Ishikawa (cell line): ENCODE measurements around the gene TMEM8B.

Experiments used
- CEBPB ChIP-seq: IDR thresholded peaks from 2 replicates; pipeline ENCODE4 v1.6.1; 2012
- CREB1 ChIP-seq: IDR thresholded peaks from 2 replicates; pipeline ENCODE4 v1.6.1; 2012; ENCODE audit warnings: low read depth
- EGR1 ChIP-seq: IDR thresholded peaks from 2 replicates; pipeline ENCODE4 v1.6.1; 2012
- EP300 ChIP-seq: IDR thresholded peaks from 2 replicates; pipeline ENCODE4 v1.6.1; 2012; ENCODE audit warnings: borderline replicate concordance
- FOXM1 ChIP-seq: IDR thresholded peaks from 2 replicates; pipeline ENCODE4 v1.6.1; 2012; ENCODE audit warnings: low read depth, borderline replicate concordance
- NFIC ChIP-seq: IDR thresholded peaks from 2 replicates; pipeline ENCODE4 v1.6.1; 2012
- RAD21 ChIP-seq: IDR thresholded peaks from 2 replicates; pipeline ENCODE4 v1.6.1; 2012; ENCODE audit warnings: low read depth
- TAF1 ChIP-seq: IDR thresholded peaks from 2 replicates; pipeline ENCODE4 v1.6.1; 2012; ENCODE audit warnings: low read depth, mild to moderate bottlenecking
- TCF12 ChIP-seq: IDR thresholded peaks from 2 replicates; pipeline ENCODE4 v1.6.1; 2012; ENCODE audit warnings: low read depth
- TEAD4 ChIP-seq: IDR thresholded peaks from 2 replicates; pipeline ENCODE4 v1.6.1; 2012
- USF1 ChIP-seq: IDR thresholded peaks from 2 replicates; pipeline ENCODE4 v1.6.1; 2012
- YY1 ChIP-seq: IDR thresholded peaks from 2 replicates; pipeline ENCODE4 v1.6.1; 2012; ENCODE audit warnings: low read depth
- ZBTB7A ChIP-seq: IDR thresholded peaks from 2 replicates; pipeline ENCODE4 v1.6.1; 2012; ENCODE audit warnings: low read depth
- TF ChIP-seq, protein P1 (sequence below): IDR thresholded peaks from 2 replicates; pipeline ENCODE4 v1.6.1; 2012
- TF ChIP-seq, protein P2 (sequence below): IDR thresholded peaks from 2 replicates; pipeline ENCODE4 v1.6.1; 2012; ENCODE audit warnings: low read depth, mild to moderate bottlenecking

TMEM8B gene

GRCh38 chr9:35847792-35848572, 19.0 kb downstream of the TMEM8B start:
- TF ChIP-seq RAD21 = no peak
- no peak for TF ChIP-seq ZBTB7A
- no peak for TF ChIP-seq EP300
- TF ChIP-seq YY1 = no peak
- no peak for TF ChIP-seq TCF12
- TF ChIP-seq NFIC = no peak
- TF ChIP-seq EGR1 = no peak
- no peak for TF ChIP-seq FOXM1
- no peak for TF ChIP-seq CEBPB
- TF ChIP-seq TAF1 = no peak
- TF ChIP-seq USF1 = no peak
- no peak for TF ChIP-seq CREB1
- TF ChIP-seq, protein P1, sequence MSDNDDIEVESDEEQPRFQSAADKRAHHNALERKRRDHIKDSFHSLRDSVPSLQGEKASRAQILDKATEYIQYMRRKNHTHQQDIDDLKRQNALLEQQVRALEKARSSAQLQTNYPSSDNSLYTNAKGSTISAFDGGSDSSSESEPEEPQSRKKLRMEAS = no peak
- TF ChIP-seq TEAD4 = no peak
- TF ChIP-seq, protein P2, sequence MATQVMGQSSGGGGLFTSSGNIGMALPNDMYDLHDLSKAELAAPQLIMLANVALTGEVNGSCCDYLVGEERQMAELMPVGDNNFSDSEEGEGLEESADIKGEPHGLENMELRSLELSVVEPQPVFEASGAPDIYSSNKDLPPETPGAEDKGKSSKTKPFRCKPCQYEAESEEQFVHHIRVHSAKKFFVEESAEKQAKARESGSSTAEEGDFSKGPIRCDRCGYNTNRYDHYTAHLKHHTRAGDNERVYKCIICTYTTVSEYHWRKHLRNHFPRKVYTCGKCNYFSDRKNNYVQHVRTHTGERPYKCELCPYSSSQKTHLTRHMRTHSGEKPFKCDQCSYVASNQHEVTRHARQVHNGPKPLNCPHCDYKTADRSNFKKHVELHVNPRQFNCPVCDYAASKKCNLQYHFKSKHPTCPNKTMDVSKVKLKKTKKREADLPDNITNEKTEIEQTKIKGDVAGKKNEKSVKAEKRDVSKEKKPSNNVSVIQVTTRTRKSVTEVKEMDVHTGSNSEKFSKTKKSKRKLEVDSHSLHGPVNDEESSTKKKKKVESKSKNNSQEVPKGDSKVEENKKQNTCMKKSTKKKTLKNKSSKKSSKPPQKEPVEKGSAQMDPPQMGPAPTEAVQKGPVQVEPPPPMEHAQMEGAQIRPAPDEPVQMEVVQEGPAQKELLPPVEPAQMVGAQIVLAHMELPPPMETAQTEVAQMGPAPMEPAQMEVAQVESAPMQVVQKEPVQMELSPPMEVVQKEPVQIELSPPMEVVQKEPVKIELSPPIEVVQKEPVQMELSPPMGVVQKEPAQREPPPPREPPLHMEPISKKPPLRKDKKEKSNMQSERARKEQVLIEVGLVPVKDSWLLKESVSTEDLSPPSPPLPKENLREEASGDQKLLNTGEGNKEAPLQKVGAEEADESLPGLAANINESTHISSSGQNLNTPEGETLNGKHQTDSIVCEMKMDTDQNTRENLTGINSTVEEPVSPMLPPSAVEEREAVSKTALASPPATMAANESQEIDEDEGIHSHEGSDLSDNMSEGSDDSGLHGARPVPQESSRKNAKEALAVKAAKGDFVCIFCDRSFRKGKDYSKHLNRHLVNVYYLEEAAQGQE = no peak

DNA sequence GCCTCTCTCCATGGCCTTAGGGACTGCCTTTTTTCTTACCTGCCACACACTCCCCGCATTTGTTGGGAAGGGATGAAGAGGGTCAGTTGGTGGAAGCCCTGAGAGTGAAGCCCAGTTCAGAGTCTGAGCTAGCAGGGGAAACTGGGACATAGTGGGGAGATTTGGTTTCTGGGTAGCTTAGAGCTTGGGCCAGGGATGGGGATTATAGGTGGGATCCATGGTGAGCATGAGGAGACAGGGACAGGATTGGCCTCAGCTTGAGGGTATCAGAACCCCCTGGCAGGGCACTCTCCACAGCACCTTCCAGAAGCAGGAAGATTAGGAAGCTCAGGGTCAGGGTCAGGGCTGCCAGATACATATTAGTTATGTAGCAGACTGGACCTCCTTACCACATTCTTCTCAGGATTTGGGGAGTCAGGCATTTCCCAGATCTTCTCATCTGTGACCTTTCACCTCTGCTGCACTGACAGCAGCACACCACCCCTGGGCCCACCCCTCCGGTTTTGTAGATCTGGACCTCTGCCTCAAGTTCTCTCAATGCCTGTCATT, 23.3 kb downstream of the TMEM8B start:
- TF ChIP-seq, protein P1 = no peak
- no peak for TF ChIP-seq FOXM1
- TF ChIP-seq TEAD4 = no peak
- TF ChIP-seq CREB1 = no peak
- no peak for TF ChIP-seq ZBTB7A
- no peak for TF ChIP-seq EGR1
- TF ChIP-seq EP300 = no peak
- TF ChIP-seq, protein P2 = no peak
- no peak for TF ChIP-seq TAF1
- TF ChIP-seq USF1 = no peak
- TF ChIP-seq CEBPB = no peak
- TF ChIP-seq RAD21 = no peak
- no peak for TF ChIP-seq TCF12
- no peak for TF ChIP-seq YY1
- TF ChIP-seq NFIC = no peak

DNA sequence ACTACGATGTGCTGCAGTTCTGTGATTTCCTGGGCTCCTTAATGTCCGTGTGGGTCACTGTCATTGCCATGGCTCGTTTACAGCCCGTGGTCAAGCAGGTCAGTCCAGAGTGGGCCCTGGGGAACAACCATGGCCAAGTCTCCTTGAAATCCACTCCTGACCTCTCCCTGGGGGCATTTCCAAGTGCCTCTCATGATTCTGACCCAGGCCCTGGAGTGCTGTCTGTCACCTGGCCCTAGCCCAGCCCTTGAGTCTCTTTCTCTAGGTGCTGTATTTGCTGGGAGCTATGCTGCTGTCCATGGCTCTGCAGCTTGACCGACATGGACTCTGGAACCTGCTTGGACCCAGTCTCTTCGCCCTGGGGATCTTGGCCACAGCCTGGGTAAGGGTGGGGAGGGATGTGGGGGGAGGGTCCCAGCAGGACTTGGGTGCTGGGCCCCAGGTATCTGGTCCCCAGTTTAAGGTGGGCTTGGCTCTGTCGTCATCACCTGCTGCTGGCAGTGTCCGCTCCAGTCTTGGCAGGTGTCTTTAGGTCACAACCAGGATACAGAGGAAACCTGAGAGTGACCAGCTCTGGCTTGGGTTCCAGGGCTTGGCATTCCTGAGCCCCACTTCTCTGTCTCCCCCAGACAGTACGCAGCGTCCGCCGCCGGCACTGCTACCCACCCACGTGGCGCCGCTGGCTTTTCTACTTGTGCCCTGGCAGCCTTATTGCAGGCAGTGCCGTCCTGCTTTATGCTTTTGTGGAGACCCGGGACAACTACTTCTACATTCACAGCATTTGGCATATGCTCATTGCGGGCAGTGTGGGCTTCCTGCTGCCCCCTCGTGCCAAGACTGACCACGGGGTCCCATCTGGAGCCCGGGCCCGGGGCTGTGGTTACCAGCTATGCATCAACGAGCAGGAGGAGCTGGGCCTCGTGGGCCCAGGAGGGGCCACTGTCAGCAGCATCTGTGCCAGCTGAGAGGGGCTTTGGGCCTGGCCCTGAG, 24.1 kb downstream of the TMEM8B start:
- TF ChIP-seq EP300 = no peak
- no peak for TF ChIP-seq FOXM1
- no peak for TF ChIP-seq EGR1
- no peak for TF ChIP-seq TCF12
- no peak for TF ChIP-seq CREB1
- no peak for TF ChIP-seq CEBPB
- no peak for TF ChIP-seq ZBTB7A
- TF ChIP-seq NFIC = no peak
- TF ChIP-seq, protein P2 = no peak
- no peak for TF ChIP-seq USF1
- no peak for TF ChIP-seq RAD21
